ENCODE results near the gene TDRD9. TPM values are rescaled to one million over a fixed set of nuclear protein-coding genes. Genes with fewer than 3 reads are reported as not detected.
A peak's percentile ranks its signal among the peaks of the same experiment; 100 is the strongest.

Gene TDRD9
- total RNA-seq, 1 donor from 2014 or later = not detected

DNA sequence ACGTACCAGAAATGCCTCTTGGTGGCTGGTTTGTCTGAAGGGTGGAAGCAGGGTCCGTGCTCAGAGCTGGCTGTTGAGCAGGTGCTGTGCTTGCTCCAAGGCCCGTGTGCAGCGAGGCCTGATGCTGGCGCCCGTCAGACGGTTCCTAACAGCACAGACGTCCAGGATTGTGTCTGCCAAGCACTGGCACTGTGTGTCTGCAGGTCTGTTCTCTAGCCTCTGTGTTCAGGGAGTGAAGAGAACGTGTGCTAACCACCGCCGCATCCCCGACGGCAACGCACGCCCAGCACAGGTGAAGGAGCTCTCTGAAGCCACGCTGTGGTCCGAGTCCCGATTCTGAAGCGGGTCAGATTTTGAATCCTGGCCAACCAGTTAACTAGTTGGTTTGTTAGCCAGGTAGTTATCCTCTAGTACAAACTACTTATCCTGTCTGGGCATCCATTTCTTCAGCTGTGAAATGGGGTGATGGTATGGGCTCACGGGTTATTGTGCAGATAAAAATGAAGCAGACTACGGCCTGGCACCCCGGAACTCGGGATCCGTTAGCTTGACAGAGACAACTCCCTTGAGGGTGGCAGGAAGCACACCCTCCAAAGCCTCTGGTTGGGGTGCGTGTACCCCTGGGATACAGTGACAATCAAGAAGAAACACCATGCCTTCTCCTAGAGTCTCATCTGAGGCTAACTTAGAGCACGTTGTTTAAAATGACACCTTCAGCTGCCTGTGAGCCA, 18.6 kb upstream of the TDRD9 start:
- TF ChIP-seq, protein P1, sequence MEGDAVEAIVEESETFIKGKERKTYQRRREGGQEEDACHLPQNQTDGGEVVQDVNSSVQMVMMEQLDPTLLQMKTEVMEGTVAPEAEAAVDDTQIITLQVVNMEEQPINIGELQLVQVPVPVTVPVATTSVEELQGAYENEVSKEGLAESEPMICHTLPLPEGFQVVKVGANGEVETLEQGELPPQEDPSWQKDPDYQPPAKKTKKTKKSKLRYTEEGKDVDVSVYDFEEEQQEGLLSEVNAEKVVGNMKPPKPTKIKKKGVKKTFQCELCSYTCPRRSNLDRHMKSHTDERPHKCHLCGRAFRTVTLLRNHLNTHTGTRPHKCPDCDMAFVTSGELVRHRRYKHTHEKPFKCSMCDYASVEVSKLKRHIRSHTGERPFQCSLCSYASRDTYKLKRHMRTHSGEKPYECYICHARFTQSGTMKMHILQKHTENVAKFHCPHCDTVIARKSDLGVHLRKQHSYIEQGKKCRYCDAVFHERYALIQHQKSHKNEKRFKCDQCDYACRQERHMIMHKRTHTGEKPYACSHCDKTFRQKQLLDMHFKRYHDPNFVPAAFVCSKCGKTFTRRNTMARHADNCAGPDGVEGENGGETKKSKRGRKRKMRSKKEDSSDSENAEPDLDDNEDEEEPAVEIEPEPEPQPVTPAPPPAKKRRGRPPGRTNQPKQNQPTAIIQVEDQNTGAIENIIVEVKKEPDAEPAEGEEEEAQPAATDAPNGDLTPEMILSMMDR (IDR thresholded peaks at IDR 0.05; ENCODE audit: insufficient read depth, low read depth, low read length) = no peak
- no peak for TF ChIP-seq EZH2 (IDR thresholded peaks at IDR 0.05; ENCODE audit: insufficient read depth, low read length)
- H3K4me3 Mint-ChIP-seq (ENCODE audit: unreplicated experiment) = no peak overlapping the region
- Histone ChIP-seq H3K27me3 (ENCODE audit: insufficient read depth, low read length) (no peaks in the 10 kb centered on the region), H3K4me2 (ENCODE audit: low read length) (peak overlapping the region; percentile 65), H4K20me1 (ENCODE audit: insufficient read depth, low read length) (peaks cover 27% of the 10 kb centered on the region), H3K27ac (ENCODE audit: low read depth, low read length) (no peak overlapping the region), H3K4me3 (ENCODE audit: insufficient read depth, low read depth, low read length) (peak overlapping the region; percentile 17), H2AFZ (ENCODE audit: low read depth, low read length) (peak overlapping the region; percentile 20), H3K9ac (ENCODE audit: low read length) (no peak overlapping the region), H3K9me3 (ENCODE audit: insufficient read depth, low read depth, low read length) (no peaks in the 10 kb centered on the region), H3K79me2 (ENCODE audit: insufficient read depth, low read length) (no peaks in the 10 kb centered on the region), H3K36me3 (ENCODE audit: insufficient read depth, low read length) (peaks cover 25% of the 10 kb centered on the region), H3K4me1 (ENCODE audit: insufficient read depth, low read length) (peaks cover 10% of the 10 kb centered on the region)
- H3K9me3 Mint-ChIP-seq (ENCODE audit: unreplicated experiment) = no peaks in the 10 kb centered on the region
- no peaks in the 10 kb centered on the region for H3K27me3 Mint-ChIP-seq (ENCODE audit: low read depth, unreplicated experiment)
- FAIRE-seq (no peak), DNase-seq (ENCODE audit: low read depth) (no peak)
- peak overlapping the region; percentile 90 for H3K27ac Mint-ChIP-seq (ENCODE audit: unreplicated experiment)
- peaks cover 11% of the 10 kb centered on the region for H3K4me1 Mint-ChIP-seq (ENCODE audit: low read depth, unreplicated experiment)
- no peaks in the 10 kb centered on the region for H3K36me3 Mint-ChIP-seq (ENCODE audit: low read depth, unreplicated experiment)

DNA sequence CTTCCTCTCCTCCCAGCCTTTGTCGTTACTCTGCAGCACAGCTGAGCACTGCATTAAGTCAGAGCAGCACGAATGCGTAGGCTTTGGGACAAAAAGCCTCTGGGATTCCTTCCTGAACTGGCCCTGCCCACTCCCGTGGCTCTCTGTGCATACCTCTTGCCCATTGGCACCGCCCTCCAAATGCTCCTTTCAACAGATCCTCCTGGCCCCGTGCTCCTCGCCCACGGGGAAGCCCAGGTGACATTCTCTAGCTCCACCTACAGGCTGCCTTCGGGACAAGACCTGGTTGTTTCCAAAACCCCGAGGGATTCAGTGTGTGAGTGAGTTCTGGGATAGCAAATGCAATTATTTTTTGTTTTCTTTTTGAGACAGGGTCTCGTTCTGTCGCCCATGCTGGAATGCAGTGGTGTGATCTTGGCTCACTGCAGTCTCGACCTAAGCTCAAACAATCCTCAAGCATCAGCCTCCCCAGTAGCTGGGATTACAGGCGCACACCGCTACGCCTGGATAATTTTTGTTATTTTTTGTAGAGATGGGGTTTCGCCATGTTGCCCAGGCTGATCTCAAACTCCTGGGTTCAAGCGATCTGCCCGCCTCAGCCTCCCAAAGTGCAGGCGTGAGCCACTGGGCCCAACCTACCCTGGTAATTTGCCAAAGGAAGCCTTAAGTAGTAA, 17.9 kb upstream of the TDRD9 start:
- Histone ChIP-seq H4K20me1 (ENCODE audit: insufficient read depth, low read length) (peaks cover 30% of the 10 kb centered on the region), H3K4me2 (ENCODE audit: low read length) (peak overlapping the region; percentile 65), H2AFZ (ENCODE audit: low read depth, low read length) (peak overlapping the region; percentile 20), H3K36me3 (ENCODE audit: insufficient read depth, low read length) (peaks cover 25% of the 10 kb centered on the region), H3K79me2 (ENCODE audit: insufficient read depth, low read length) (no peaks in the 10 kb centered on the region), H3K27me3 (ENCODE audit: insufficient read depth, low read length) (no peaks in the 10 kb centered on the region), H3K4me3 (ENCODE audit: insufficient read depth, low read depth, low read length) (peak overlapping the region; percentile 17), H3K9me3 (ENCODE audit: insufficient read depth, low read depth, low read length) (no peaks in the 10 kb centered on the region), H3K27ac (ENCODE audit: low read depth, low read length) (no peak overlapping the region), H3K9ac (ENCODE audit: low read length) (no peak overlapping the region), H3K4me1 (ENCODE audit: insufficient read depth, low read length) (peaks cover 10% of the 10 kb centered on the region)
- peak overlapping the region; percentile 70 for H3K4me3 Mint-ChIP-seq (ENCODE audit: unreplicated experiment)
- DNase-seq (ENCODE audit: low read depth) = peak; percentile 75
- no peaks in the 10 kb centered on the region for H3K27me3 Mint-ChIP-seq (ENCODE audit: low read depth, unreplicated experiment)
- TF ChIP-seq, protein P1 (IDR thresholded peaks at IDR 0.05; ENCODE audit: insufficient read depth, low read depth, low read length) = peak; percentile 78
- TF ChIP-seq EZH2 (IDR thresholded peaks at IDR 0.05; ENCODE audit: insufficient read depth, low read length) = no peak
- peak overlapping the region; percentile 90 for H3K27ac Mint-ChIP-seq (ENCODE audit: unreplicated experiment)
- no peak for FAIRE-seq
- H3K9me3 Mint-ChIP-seq (ENCODE audit: unreplicated experiment) = no peaks in the 10 kb centered on the region
- H3K36me3 Mint-ChIP-seq (ENCODE audit: low read depth, unreplicated experiment) = no peaks in the 10 kb centered on the region
- H3K4me1 Mint-ChIP-seq (ENCODE audit: low read depth, unreplicated experiment) = peaks cover 11% of the 10 kb centered on the region
